Thymus (tissue), 11 donors: ENCODE data around the gene CIAPIN1. TPM values are rescaled to one million over a fixed set of nuclear protein-coding genes. Genes with fewer than 3 reads are reported as not detected.

Experiments used
- DNase-seq, 9 donors: peaks; one replicate each; pipeline ENCODE4 v3.0.0-alpha.2; 2013; ENCODE audit warnings: low spot score in 9 of 9, low read depth in 6 of 9, missing footprints in 1 of 9
- H3K27ac ChIP-seq, 2 donors: one replicate each; pipeline ENCODE4 v1.5.1; 2013; ENCODE audit warnings: control low read depth in 1 of 2, low read depth in 1 of 2, low read length in 1 of 2, mild to moderate bottlenecking in 1 of 2, moderate library complexity in 1 of 2
- H3K27me3 ChIP-seq, 2 donors: one replicate each; pipeline ENCODE4 v1.5.1; 2013; ENCODE audit warnings: low read length in 1 of 2; ENCODE audit not compliant: control insufficient read depth in 2 of 2, insufficient read depth in 1 of 2
- H3K36me3 ChIP-seq, 2 donors: one replicate each; pipeline ENCODE4 v1.5.1; 2013; ENCODE audit warnings: low read length in 1 of 2, mild to moderate bottlenecking in 1 of 2, moderate library complexity in 1 of 2; ENCODE audit not compliant: control insufficient read depth in 2 of 2, insufficient read depth in 2 of 2
- H3K4me1 ChIP-seq, 2 donors: one replicate each; pipeline ENCODE4 v1.5.1; 2013; ENCODE audit warnings: low read length in 2 of 2; ENCODE audit not compliant: control insufficient read depth in 2 of 2, insufficient read depth in 2 of 2
- H3K4me3 ChIP-seq, 2 donors: one replicate each; pipeline ENCODE4 v1.5.1; 2013; ENCODE audit warnings: low read length in 2 of 2, control low read depth in 1 of 2, mild to moderate bottlenecking in 1 of 2
- H3K9me3 ChIP-seq, 2 donors: one replicate each; pipeline ENCODE4 v1.5.1; 2013; ENCODE audit warnings: low read length in 1 of 2, mild to moderate bottlenecking in 1 of 2; ENCODE audit not compliant: control insufficient read depth in 2 of 2, insufficient read depth in 1 of 2
- WGBS: extraction: QIAGEN DNeasy Blood & Tissue Kit; methylation state at CpG from one replicate; pipeline ENCODE4 v1.1.7; 2013; 5-methylcytosine and 5-hydroxymethylcytosine counted together
- polyA plus RNA-seq: library from polyadenylated mRNA; stranded (reverse); fragments of 200-250 nt; gene quantifications from one replicate; pipeline ENCODE4 v1.2.3, GENCODE V29; 2013
- total RNA-seq: library from RNA; stranded (reverse); fragments of 120-200 nt; gene quantifications from one replicate; pipeline ENCODE4 v1.2.4, GENCODE V29; 2013
- donor health status: healthy.

The CIAPIN1 gene
- total and polyA plus RNA-seq, 2 donors = 49.8 to 61.9 TPM

DNA sequence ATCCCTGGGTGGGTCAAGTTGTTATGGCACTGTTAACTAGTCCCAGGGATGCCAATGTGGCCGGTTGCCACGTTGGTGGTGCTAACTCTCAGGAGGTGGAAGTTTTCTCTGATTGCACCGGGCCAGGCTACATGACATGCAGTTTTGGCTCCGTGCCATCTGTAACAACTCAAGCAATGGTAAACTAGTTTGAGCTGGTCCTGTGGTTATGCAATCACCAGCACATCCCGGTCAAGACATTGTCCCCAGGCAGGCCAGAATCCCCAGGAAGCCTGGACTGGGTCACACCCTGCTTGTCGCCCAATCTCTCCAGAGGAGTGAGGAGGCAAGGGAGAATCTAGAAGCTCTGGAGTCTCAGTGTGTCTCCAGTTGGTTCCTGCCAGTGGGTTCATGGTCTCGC, 52.7 kb downstream of the CIAPIN1 start:
- H3K27ac ChIP-seq = no peak overlapping the region
- WGBS = 86% methylated on average over 7 of the region's 7 CpGs
- no peaks in the 10 kb centered on the region for H3K4me1 ChIP-seq
- no peaks in the 10 kb centered on the region for H3K36me3 ChIP-seq
- H3K27me3 ChIP-seq = no peaks in the 10 kb centered on the region
- no peak for DNase-seq
- H3K4me3 ChIP-seq = no peak overlapping the region
- peaks cover 0 to 5% of the 10 kb centered on the region in 2 donors for H3K9me3 ChIP-seq

GRCh38 chr16:57392694-57393093, 54.5 kb downstream of the CIAPIN1 start:
- peaks cover 0 to 5% of the 10 kb centered on the region in 2 donors for H3K9me3 ChIP-seq
- no peak overlapping the region for H3K27ac ChIP-seq
- 51% methylated on average over 1 of the region's 1 CpG for WGBS
- no peak overlapping the region for H3K4me3 ChIP-seq
- no peaks in the 10 kb centered on the region for H3K36me3 ChIP-seq
- H3K27me3 ChIP-seq = no peaks in the 10 kb centered on the region
- peaks cover 0 to 1% of the 10 kb centered on the region in 2 donors for H3K4me1 ChIP-seq
- DNase-seq = no peak

DNA sequence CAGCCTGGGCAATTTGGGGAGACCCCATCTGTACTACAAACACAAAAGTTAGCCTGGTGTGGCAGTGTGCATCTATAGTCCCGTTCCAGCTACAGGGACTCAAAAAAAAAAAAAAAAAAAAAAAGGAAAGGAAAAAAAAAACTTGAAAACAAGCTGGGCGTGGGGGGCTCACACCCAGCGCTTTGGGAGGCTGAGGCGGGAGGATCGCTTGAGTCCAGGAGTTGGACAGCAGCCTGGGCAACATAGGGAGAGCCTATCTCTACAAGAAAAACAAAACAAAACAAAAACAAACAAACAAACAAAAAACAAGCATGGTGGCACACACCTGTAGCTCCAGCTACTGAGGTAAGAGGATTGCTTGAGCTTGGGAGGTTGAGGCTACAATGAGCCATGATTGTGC, 55.5 kb downstream of the CIAPIN1 start:
- Histone ChIP-seq H3K27ac (no peak overlapping the region), H3K36me3 (no peaks in the 10 kb centered on the region), H3K4me1 (peaks cover 0 to 11% of the 10 kb centered on the region in 2 donors), H3K27me3 (no peaks in the 10 kb centered on the region), H3K4me3 (no peak overlapping the region), H3K9me3 (peaks cover 0 to 5% of the 10 kb centered on the region in 2 donors)
- no peak for DNase-seq
- WGBS = 94% methylated on average over 5 of the region's 5 CpGs

DNA sequence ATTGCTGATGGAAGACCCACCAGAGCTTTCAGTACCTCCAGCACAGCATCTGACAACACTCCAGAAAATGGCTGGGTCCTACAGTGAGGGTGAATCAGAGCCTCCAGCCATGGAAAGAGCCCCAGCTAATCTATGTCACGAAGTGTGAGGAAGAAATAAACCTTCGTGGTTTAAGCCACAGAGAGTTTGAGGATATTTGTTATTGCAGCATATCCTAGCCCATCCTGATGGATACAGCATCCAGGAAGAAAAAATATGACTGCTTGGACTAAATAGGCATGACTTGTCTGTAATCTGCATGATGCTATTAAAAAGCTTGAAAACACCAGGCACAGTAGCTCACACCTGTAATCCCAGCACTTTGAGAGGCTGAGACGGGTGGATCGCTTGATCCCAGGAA, 55.9 kb downstream of the CIAPIN1 start:
- DNase-seq = no peak
- no peaks in the 10 kb centered on the region for H3K27me3 ChIP-seq
- peaks cover 0 to 5% of the 10 kb centered on the region in 2 donors for H3K9me3 ChIP-seq
- H3K4me3 ChIP-seq = no peak overlapping the region
- H3K27ac ChIP-seq = no peak overlapping the region
- H3K4me1 ChIP-seq = peaks cover 2 to 15% of the 10 kb centered on the region in 2 donors
- H3K36me3 ChIP-seq = no peaks in the 10 kb centered on the region
- WGBS = 82% methylated on average over 4 of the region's 4 CpGs

- DNase-seq = no peak
- no peak overlapping the region for H3K27ac ChIP-seq
Observed at GRCh38 chr16:57390636-57391295, 56.4 kb downstream of the CIAPIN1 start.

GRCh38 chr16:57389087-57389468, 58.1 kb downstream of the CIAPIN1 start:
- Histone ChIP-seq H3K27me3 (no peaks in the 10 kb centered on the region), H3K4me1 (peaks cover 2 to 31% of the 10 kb centered on the region in 2 donors), H3K4me3 (no peak overlapping the region), H3K27ac (no peak overlapping the region), H3K9me3 (no peaks in the 10 kb centered on the region), H3K36me3 (no peaks in the 10 kb centered on the region)
- WGBS = 98% methylated on average over 3 of the region's 3 CpGs
- no peak for DNase-seq

More at GRCh38 chr16:57390636-57391295, 56.4 kb downstream of the CIAPIN1 start:
- peaks cover 2 to 20% of the 10 kb centered on the region in 2 donors for H3K4me1 ChIP-seq
- H3K9me3 ChIP-seq = peaks cover 0 to 5% of the 10 kb centered on the region in 2 donors
- no peak overlapping the region for H3K4me3 ChIP-seq
- 77% methylated on average over 5 of the region's 5 CpGs for WGBS
- H3K27me3 ChIP-seq = no peaks in the 10 kb centered on the region
- no peaks in the 10 kb centered on the region for H3K36me3 ChIP-seq

DNA sequence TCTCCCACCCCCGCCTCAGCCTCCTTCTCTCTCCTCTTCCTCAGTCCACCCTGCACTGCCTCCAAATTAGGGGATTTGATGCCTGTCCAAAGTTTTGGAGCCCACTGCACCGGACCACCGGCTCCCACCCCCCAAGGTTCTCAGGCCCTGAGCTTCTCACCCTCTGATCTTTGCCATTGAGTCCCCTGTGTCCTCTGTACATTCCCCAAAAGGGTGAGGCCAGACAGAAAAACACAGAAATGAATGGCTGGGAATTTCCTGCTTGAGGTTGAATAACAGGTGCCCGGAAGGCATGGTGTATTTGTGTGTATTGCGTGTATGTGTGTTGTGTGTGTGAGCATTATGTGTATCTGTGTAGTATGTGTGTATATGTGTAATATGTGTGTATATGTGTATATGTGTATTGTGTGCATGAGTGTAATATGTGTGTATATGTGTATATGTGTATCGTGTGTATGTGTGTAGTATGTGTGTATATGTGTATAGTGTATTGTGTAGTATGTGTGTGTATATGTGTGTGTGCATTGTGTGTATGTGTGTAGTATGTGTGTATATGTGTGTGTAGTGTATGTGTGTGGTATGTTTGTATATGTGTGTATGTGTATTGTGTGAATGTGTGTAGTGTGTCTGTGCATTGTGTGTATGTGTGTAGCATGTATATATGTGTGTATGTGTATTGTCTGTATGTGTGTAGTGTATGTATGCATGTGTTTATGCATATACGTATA, 58.7 kb downstream of the CIAPIN1 start:
- H3K9me3 ChIP-seq = no peaks in the 10 kb centered on the region
- H3K4me3 ChIP-seq = no peak overlapping the region
- no peak overlapping the region for H3K27ac ChIP-seq
- H3K4me1 ChIP-seq = peaks cover 2 to 36% of the 10 kb centered on the region in 2 donors
- DNase-seq = no peak
- 84% methylated on average over 7 of the region's 7 CpGs for whole genome bisulfite sequencing
- no peaks in the 10 kb centered on the region for H3K36me3 ChIP-seq
- no peaks in the 10 kb centered on the region for H3K27me3 ChIP-seq

DNA sequence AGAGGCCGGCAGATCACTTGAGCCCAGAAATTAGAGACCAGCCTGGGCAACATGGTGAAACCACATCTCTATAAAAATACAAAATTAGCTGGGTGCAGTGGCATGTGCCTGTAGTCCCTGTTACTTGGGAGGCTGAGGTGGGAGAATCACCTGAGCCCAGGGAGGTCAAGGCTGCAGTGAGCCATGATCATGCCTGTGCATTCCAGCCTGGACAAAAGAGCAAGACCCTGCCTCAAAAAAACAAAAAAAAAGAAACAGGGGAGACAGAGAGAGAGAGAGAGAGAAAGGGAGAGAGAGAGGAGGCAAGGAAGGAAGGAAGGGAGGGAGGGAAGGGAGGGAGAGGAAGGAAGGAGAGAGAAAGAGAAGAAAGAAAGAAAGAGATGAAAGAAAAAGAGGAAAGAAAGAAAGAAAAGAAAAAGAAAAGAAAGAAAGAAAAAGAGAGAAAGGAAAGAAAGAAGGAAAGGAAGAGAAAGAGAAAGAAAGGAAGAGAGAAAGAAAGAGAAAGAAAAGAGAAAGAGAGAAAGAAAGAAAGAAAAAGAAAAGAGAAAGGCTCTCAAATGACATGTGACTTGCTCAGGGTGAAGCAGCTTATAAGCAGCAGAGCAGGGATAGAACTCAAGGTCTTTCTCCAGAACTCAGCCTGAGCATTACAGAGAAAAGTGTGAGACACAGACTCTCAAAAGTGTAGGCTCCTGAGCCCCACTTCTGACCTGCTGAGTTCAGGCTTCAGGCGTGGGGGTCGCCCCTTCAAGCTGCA, 59.4 kb downstream of the CIAPIN1 start:
- 90% methylated on average over 3 of the region's 3 CpGs for WGBS
- Histone ChIP-seq H3K27me3 (no peaks in the 10 kb centered on the region), H3K9me3 (no peaks in the 10 kb centered on the region), H3K36me3 (no peaks in the 10 kb centered on the region), H3K27ac (no peak overlapping the region), H3K4me1 (peaks cover 2 to 36% of the 10 kb centered on the region in 2 donors), H3K4me3 (no peak overlapping the region)
- DNase-seq = no peak
